Brain microvascular endothelial cell (primary cell): ENCODE measurements around the gene MPND.

Experiments
- DNase-seq: peaks from one replicate; pipeline ENCODE4 v3.0.0-alpha.2; 2020
- H3K27ac ChIP-seq: fragments of 250-450 bp; sonication (Bioruptor Pico); 2 replicates; pipeline ENCODE4 v1.5.1; 2020; ENCODE audit warnings: mild to moderate bottlenecking, moderate library complexity
- H3K27me3 ChIP-seq: fragments of 250-450 bp; sonication (Bioruptor Pico); replicated peaks from 2 replicates; pipeline ENCODE4 v1.5.1; 2020; ENCODE audit warnings: mild to moderate bottlenecking
- H3K36me3 ChIP-seq: fragments of 250-450 bp; sonication (Bioruptor Pico); replicated peaks from 2 replicates; pipeline ENCODE4 v1.5.1; 2020; ENCODE audit warnings: mild to moderate bottlenecking
- H3K4me3 ChIP-seq: 2 replicates; pipeline ENCODE4 v1.5.1; 2011; ENCODE audit warnings: low read depth, mild to moderate bottlenecking, control low read depth, low read length, moderate library complexity
- CTCF ChIP-seq: IDR thresholded peaks from 2 replicates; pipeline ENCODE4 v1.5.1; 2011; ENCODE audit warnings: low read depth, mild to moderate bottlenecking, moderate library complexity, low read length, control low read depth, inconsistent platforms; ENCODE audit errors: missing control alignments
- in situ Hi-C: cut with HindIII; loops from 2 replicates; pipeline ENCODE4 v1.10.0; 2017; ENCODE audit warnings: low sequenced_read_pairs, low pct_ligation_motif_present

The MPND gene

DNA sequence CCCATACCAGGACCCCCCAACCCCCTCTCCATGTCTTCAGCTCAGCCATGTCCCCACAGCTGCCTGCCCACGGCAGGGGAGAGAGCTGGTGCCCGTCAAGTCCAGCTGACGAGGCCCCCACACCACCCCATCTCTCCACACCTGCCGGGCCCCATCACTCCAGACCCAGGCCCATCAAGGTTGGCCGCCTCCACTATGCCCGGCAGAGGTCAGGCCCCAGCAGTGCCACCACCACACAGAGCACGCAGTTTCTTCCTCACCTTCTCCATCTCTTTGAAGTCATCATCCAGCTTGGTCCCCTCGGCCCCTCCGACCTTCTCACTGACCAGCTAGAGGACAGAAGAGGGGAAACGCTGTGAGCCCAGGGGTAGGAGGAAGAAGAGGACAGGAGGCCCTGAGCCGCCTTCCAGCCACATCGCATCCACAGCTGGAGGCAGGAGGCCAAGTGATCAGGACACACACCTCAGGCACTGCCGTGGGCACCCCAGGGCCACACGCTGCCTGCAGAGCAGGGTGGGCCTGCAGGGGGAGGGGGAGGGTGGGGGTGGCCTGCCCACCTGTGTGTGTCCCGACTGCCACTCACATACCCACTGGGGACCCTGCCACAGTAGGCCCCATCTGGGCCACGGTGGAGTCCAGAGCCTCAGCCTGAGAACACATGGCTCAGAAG is 23.4 kb downstream of the MPND start:
- H3K27me3 ChIP-seq, result no peaks in the 10 kb centered on the region
- in situ Hi-C loops, result no loop called here
- DNase-seq, result no peak
- H3K27ac ChIP-seq, result no peak overlapping the region
- H3K4me3 ChIP-seq, result no peak overlapping the region
- no peak for TF ChIP-seq CTCF
- H3K36me3 ChIP-seq, result peaks cover 57% of the 10 kb centered on the region

- no peak for TF ChIP-seq CTCF
- peaks cover 52% of the 10 kb centered on the region for H3K36me3 ChIP-seq
- in situ Hi-C loops, result no loop called here
- H3K27ac ChIP-seq, result no peak overlapping the region
- no peak for DNase-seq
- H3K27me3 ChIP-seq, result no peaks in the 10 kb centered on the region
- H3K4me3 ChIP-seq, result no peak overlapping the region
Observed at GRCh38 chr19:4367336-4367723, 24.0 kb downstream of the MPND start.

DNA sequence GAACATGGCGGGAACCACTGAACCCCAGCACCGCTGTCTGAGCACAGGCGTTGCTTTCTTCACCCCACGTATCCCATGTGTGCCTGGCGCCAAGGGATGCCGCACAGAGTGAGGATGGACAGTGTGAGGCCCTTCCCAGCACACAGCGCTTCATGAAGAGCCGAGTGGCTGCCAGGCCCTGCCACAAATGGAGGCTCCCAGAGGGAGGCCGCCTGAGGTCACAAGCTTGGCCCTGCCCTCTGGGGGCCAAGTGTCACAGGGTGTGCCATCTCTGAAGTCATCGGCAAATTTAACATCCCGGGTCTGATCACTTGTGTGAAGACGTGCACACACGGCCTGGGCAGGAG is 24.4 kb downstream of the MPND start:
- no peak for DNase-seq
- H3K36me3 ChIP-seq, result peaks cover 48% of the 10 kb centered on the region
- no peaks in the 10 kb centered on the region for H3K27me3 ChIP-seq

DNA sequence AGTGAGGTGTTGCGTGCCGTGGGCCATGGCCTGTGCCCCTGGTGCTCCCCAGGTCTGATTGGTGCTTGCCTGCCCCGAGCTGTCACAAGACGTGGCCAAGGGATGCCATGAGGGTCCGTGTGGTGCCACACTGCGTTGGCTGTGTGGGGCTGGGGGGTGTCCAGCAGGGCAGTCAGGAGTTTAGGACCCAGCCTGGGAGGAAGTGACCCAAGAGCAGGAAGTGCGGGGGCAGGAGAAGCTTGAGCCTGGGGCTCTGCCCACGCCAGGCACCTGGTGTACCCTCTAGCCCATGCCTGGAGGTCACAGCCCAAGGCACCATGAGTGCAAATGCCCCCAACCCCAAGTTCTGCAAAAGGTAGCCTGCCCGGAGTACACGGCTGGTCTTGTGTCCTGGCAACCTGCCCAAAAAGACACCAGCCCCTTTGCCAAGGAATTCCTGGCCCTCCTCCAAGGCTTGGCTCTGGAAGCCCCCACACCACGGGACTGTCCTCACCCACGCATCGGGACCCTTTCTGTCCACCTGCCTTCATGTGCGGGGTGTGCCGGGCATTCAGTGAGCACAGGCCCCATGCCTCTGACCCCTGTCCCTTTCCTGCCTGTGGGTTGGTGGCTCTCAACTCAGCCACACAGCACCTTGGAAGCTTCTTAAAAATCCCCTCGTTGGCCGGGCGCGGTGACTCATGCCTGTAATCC is 24.9 kb downstream of the MPND start:
- Histone ChIP-seq H3K4me3 (no peak overlapping the region), H3K27ac (no peak overlapping the region), H3K36me3 (peaks cover 42% of the 10 kb centered on the region), H3K27me3 (no peaks in the 10 kb centered on the region)
- in situ Hi-C loops, result no loop called here
- DNase-seq, result no peak
- TF ChIP-seq CTCF, result no peak

More for the DNA sequence above, 24.4 kb downstream of the MPND start:
- TF ChIP-seq CTCF, result no peak
- H3K27ac ChIP-seq, result no peak overlapping the region
- H3K4me3 ChIP-seq, result no peak overlapping the region
- in situ Hi-C loops, result no loop called here

GRCh38 chr19:4369109-4369887 is 25.9 kb downstream of the MPND start:
- no peak for DNase-seq
- no peak overlapping the region for H3K4me3 ChIP-seq

More at GRCh38 chr19:4369109-4369887, 25.9 kb downstream of the MPND start:
- no peak for TF ChIP-seq CTCF
- in situ Hi-C loops, result no loop called here
- peaks cover 32% of the 10 kb centered on the region for H3K36me3 ChIP-seq
- no peak overlapping the region for H3K27ac ChIP-seq
- H3K27me3 ChIP-seq, result no peaks in the 10 kb centered on the region
